Lung (tissue), 10 donors: ENCODE data around the gene TBC1D26. TPM values are rescaled to one million over a fixed set of nuclear protein-coding genes. Genes with fewer than 3 reads are reported as not detected.
"Not testable (repeated sequence)": the region's sequence is repeated elsewhere in the genome, so short reads cannot be mapped to it uniquely, and the experiment has no call there.

Experiments used
- ATAC-seq: fragments of 200-7000 bp; cut with Tn5 transposase; one replicate; pipeline ENCODE4 v1.9.1; 2020; ENCODE audit warnings: moderate number of reproducible peaks; ENCODE audit not compliant: insufficient read depth, low FRiP score
- DNase-seq, 3 donors: peaks; one replicate each; pipeline ENCODE4 v3.0.0-alpha.2; 2013 to 2017
- H3K27ac ChIP-seq, 2 donors: one replicate each; pipeline ENCODE4 v1.5.1; 2013; ENCODE audit warnings: mild to moderate bottlenecking in 2 of 2, moderate library complexity in 2 of 2, control low read depth in 1 of 2, inconsistent platforms in 1 of 2, low read depth in 1 of 2, low read length in 1 of 2
- H3K27me3 ChIP-seq, 3 donors: one replicate each; pipeline ENCODE4 v1.5.1; 2013; ENCODE audit warnings: low read length in 2 of 3; ENCODE audit not compliant: control insufficient read depth in 3 of 3, insufficient read depth in 3 of 3
- H3K36me3 ChIP-seq, 4 donors: one replicate each; pipeline ENCODE4 v1.5.1; 2013; ENCODE audit warnings: low read length in 4 of 4, mild to moderate bottlenecking in 1 of 4, moderate library complexity in 1 of 4; ENCODE audit not compliant: control insufficient read depth in 4 of 4, insufficient read depth in 4 of 4
- H3K4me1 ChIP-seq, 5 donors: one replicate each; pipeline ENCODE4 v1.5.1; 2013; ENCODE audit warnings: low read length in 5 of 5, mild to moderate bottlenecking in 2 of 5, moderate library complexity in 1 of 5; ENCODE audit not compliant: control insufficient read depth in 5 of 5, insufficient read depth in 5 of 5
- H3K4me3 ChIP-seq: one replicate; pipeline ENCODE4 v1.5.1; 2013; ENCODE audit warnings: mild to moderate bottlenecking, control low read depth, moderate library complexity
- H3K9ac ChIP-seq, 2 donors: one replicate each; pipeline ENCODE4 v1.5.1; 2013; ENCODE audit warnings: low read length in 2 of 2, control low read depth in 1 of 2; ENCODE audit not compliant: insufficient read depth in 1 of 2
- H3K9me3 ChIP-seq, 4 donors: one replicate each; pipeline ENCODE4 v1.5.1; 2013; ENCODE audit warnings: low read length in 3 of 4, mild to moderate bottlenecking in 1 of 4, moderate library complexity in 1 of 4; ENCODE audit not compliant: control insufficient read depth in 4 of 4, insufficient read depth in 3 of 4
- WGBS, 2 donors: extraction: QIAGEN DNeasy Blood & Tissue Kit; methylation state at CpG; one replicate each; pipeline ENCODE4 v1.1.7; 2013; 5-methylcytosine and 5-hydroxymethylcytosine counted together
- polyA plus RNA-seq, 2 donors: library from polyadenylated mRNA; stranded (reverse); fragments of 200-250 nt; gene quantifications; one replicate each; pipeline ENCODE4 v1.2.1, GENCODE V29; 2013
- total RNA-seq, 2 donors: library from RNA; depleted of rRNA in 1 of 2; stranded (reverse); fragments of >200 nt in 1 of 2; gene quantifications; one replicate each; pipeline ENCODE4 v1.2.1, GENCODE V29; 2014 to 2021
- donor health status: Bipolar disorder and iron deficiency.
- donor health status: healthy.
- donor health status: DM: yes; HTN: yes; CAD: no.

Gene TBC1D26
- total and polyA plus RNA-seq, 4 donors: 0.09 to 0.34 (median 0.32) TPM

DNA sequence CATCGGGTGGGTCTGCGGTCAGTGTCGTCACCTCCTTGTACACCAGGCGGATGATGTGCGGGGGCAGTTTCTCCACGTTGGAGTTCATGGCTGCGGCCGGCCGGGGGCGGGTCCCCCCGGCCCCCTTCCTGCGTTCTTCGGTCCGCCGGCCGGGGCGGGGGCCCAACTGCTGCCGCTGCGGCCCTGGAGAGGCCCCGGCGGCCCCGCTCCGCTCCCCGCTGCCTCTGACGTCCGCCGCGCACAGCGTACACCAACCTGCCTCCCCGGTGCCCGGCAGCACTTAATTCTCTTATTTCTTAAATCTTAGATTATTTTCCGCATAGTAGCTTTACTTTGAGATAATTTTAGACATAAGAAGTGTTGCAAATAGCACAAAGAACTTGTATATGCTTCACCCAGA lies 27.3 kb upstream of the TBC1D26 start:
- DNase-seq: not testable (repeated sequence)
- H3K36me3 ChIP-seq: peaks cover 4 to 39% (median 27%) of the 10 kb centered on the region in 4 donors

DNA sequence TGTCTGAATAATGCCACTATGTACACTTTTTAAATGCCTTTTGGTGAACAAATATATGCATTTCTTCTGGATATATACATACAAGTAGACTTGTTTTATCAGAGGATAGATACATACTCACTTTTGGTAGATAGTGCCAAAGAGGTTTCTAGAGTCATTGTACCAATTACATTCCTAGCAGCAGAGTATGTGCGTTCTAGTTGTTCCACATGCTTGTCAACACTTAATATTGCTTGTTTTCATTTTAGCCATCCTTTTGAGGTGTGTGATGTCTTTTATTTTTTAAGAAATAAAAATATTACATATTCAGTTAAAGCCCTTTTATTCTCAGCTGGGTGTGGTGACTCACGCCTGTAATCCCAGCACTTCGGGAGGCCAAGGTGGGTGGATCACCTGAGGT lies 23.2 kb upstream of the TBC1D26 start:
- peaks cover 0 to 11% (median 4%) of the 10 kb centered on the region in 4 donors for H3K9me3 ChIP-seq
- H3K4me1 ChIP-seq, H3K9ac ChIP-seq, DNase-seq, H3K4me3 ChIP-seq, ATAC-seq, H3K27ac ChIP-seq, H3K27me3 ChIP-seq: not testable (repeated sequence)
- WGBS, 2 donors: 93 to 99% methylated on average over 3 of the region's 3 CpGs
- peaks cover 4 to 47% (median 29%) of the 10 kb centered on the region in 4 donors for H3K36me3 ChIP-seq

More for the DNA sequence above, 27.3 kb upstream of the TBC1D26 start:
- H3K9me3 ChIP-seq: peaks cover 0 to 11% (median 3%) of the 10 kb centered on the region in 4 donors
- H3K27me3 ChIP-seq, H3K9ac ChIP-seq, H3K4me3 ChIP-seq, H3K27ac ChIP-seq, ATAC-seq, H3K4me1 ChIP-seq: not testable (repeated sequence)
- 97% methylated on average over 32 of the region's 32 CpGs for WGBS, 2 donors

DNA sequence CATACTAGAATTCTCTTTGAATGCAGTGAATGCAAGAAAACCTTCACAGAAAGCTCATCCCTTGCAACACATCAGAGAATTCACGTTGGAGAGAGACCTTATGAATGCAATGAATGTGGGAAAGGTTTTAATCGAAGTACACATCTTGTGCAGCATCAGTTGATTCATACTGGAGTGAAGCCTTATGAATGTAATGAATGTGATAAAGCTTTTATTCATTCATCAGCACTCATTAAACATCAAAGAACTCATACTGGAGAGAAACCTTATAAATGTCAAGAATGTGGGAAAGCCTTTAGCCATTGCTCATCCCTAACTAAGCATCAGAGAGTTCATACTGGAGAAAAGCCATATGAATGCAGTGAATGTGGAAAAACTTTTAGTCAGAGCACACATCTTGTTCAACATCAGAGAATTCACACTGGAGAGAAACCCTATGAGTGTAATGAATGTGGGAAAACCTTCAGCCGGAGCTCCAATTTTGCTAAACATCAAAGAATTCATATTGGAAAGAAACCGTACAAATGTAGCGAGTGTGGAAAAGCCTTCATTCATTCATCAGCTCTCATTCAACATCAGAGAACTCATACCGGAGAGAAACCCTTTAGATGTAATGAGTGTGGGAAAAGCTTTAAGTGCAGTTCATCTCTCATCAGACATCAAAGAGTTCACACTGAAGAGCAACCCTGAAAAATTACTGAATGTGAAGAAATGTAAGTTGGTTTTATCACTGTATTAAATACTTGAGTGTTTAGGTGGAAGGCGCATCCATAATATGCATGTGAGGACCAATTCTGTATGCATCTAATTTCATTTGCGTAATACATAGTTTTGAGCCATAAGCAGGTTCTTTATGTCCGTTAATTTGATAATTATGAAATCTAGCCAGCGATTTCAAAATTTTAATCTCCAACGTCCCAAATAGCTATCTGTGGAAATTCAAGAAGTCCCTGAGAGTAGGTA lies 15.2 kb upstream of the TBC1D26 start:
- ATAC-seq, H3K27ac ChIP-seq, DNase-seq, H3K9ac ChIP-seq, H3K27me3 ChIP-seq, H3K4me1 ChIP-seq, H3K4me3 ChIP-seq: not testable (repeated sequence)
- H3K9me3 ChIP-seq: peaks cover 0 to 12% (median under 1%) of the 10 kb centered on the region in 4 donors
- H3K36me3 ChIP-seq: peaks cover 0 to 12% (median 3%) of the 10 kb centered on the region in 4 donors
- WGBS, 2 donors: 92 to 96% methylated on average over 11 of the region's 11 CpGs

DNA sequence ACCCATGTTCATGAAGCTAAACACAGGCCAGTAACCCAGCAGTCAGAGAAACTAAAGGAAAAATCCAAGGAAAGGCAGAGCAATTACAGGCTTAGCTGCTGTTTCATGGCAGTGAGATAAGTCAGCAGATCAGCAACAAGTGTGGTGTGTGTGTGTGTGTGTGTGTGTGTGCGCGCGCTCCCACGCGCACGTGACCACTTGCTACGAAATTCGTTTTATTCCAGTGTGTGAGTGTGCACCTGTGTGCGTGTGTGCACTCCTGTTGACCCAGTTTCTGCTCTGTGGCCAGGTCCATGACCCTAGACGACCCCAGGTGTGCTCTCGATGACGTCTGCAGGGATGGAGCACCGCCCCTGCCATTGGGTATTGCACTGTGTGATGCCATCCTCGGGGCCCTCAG lies 1.5 kb upstream of the TBC1D26 start:
- H3K4me3 ChIP-seq, H3K27me3 ChIP-seq, H3K9ac ChIP-seq, H3K4me1 ChIP-seq, ATAC-seq, H3K36me3 ChIP-seq, DNase-seq, H3K27ac ChIP-seq, H3K9me3 ChIP-seq: not testable (repeated sequence)
- WGBS, 2 donors: 82 to 92% methylated on average over 5 to 7 of the region's 14 CpGs

DNA sequence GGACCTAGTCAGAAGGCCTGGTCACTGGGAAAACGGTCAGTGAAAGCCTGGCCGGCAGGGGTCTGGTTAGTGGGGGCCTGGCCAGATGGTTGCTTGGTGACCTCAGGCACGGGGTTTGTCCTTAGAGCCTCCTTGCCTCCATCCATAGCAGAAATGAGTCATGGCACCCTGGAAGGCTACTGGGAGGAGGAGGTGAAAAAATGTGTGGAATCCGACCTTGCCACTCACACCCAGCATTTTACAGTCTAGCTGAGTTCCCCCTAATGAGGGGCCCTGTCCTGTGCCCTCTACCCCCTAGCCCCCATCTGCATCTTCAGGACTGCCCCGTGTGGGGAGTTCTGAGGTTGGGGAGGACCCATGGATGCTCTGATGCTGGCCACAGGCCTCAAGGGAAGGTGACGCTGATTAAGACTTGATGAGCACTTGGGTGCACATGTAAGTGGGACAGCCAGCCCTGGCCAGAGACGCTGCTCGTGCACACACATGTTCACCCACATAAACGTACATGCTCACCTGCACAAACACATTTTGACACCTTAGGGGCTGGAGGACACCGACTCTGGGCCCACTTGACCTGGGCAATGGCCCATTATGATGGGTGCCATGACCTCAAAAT lies 1.2 kb downstream of the TBC1D26 start:
- not testable (repeated sequence) for H3K36me3 ChIP-seq, H3K27ac ChIP-seq, DNase-seq, H3K27me3 ChIP-seq, H3K9me3 ChIP-seq, H3K9ac ChIP-seq, ATAC-seq, H3K4me3 ChIP-seq, H3K4me1 ChIP-seq
- 92 to 95% methylated on average over 7 to 8 of the region's 10 CpGs for WGBS, 2 donors

DNA sequence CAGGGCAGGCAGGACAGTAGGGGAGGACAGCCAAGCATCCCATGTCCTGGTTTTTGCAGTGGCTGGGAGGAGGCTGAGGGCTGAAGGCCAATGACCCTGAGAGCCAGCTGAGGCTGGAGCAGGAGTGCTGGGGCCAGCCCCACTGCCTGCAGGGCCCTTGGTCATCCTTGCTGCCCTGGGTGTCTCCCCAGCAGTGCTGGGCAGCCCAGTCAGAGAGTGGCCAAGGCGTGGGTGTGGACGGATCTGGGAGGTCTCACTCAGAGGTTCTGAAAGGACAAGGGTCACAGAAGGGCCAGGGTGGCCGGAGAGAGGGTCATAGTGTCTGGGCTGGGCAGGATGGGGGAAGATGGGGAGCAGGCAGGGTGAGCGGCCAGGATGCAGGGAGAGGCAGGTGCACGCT lies 4.5 kb downstream of the TBC1D26 start:
- not testable (repeated sequence) for DNase-seq, H3K27ac ChIP-seq, H3K36me3 ChIP-seq, H3K9me3 ChIP-seq, ATAC-seq, H3K27me3 ChIP-seq, H3K4me1 ChIP-seq, H3K4me3 ChIP-seq, H3K9ac ChIP-seq
- WGBS, 2 donors: 83 to 84% methylated on average over 3 to 4 of the region's 5 CpGs
